ENCODE measurements around the gene PI4KA. TPM values are rescaled to one million over a fixed set of nuclear protein-coding genes. Genes with fewer than 3 reads are reported as not detected.
A peak's percentile ranks its signal among the peaks of the same experiment; 100 is the strongest.

Gene PI4KA
- total RNA-seq, 1 donor from 2014 or later: 38.4 TPM

- intact Hi-C loops (cut with DNase I): no loop called here
- DNase-seq (no peak), ATAC-seq (ENCODE audit: poor library complexity) (no peak)
Measured at GRCh38 chr22:20804650-20805049, 54.0 kb downstream of the PI4KA start.

GRCh38 chr22:20803696-20804324 is 54.8 kb downstream of the PI4KA start:
- DNase-seq (no peak), ATAC-seq (ENCODE audit: poor library complexity) (no peak)
- intact Hi-C loops (cut with DNase I): no loop called here

- intact Hi-C loops (cut with DNase I): no loop called here
- DNase-seq (no peak), ATAC-seq (ENCODE audit: poor library complexity) (no peak)
Measured at GRCh38 chr22:20802922-20803553, 55.6 kb downstream of the PI4KA start.

- DNase-seq: no peak
- no peak for ATAC-seq (ENCODE audit: poor library complexity)
- intact Hi-C loops (cut with DNase I): no loop called here
Measured at GRCh38 chr22:20802452-20802851, 56.2 kb downstream of the PI4KA start.

DNA sequence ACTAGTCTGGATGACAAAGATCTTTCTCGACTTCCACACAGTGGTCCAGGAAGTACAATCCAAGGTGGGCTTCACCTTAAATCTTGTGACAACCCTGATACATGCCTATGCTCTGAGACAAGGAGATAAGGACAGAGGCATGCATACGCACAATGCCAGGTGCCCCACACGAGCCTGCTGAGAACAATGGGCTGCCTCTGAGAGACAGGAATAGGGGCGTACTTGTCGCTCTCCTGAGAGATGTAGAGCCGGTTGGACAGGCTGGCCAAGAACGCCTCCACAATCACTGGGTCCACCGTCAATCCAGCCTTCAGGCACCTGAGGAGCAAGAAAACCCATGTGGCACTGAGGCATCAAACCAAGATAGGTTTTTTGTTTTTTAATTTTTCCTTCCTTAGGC is 59.2 kb downstream of the PI4KA start:
- intact Hi-C loops (cut with DNase I): no loop called here
- ATAC-seq (ENCODE audit: poor library complexity) (no peak), DNase-seq (no peak)

- ATAC-seq (ENCODE audit: poor library complexity): no peak
- no peak for DNase-seq
- intact Hi-C loops (cut with DNase I): no loop called here
Measured at GRCh38 chr22:20798974-20799373, 59.6 kb downstream of the PI4KA start.

GRCh38 chr22:20798218-20798617 is 60.4 kb downstream of the PI4KA start:
- DNase-seq: no peak
- intact Hi-C loops (cut with DNase I): no loop called here
- ATAC-seq (ENCODE audit: poor library complexity): no peak

DNA sequence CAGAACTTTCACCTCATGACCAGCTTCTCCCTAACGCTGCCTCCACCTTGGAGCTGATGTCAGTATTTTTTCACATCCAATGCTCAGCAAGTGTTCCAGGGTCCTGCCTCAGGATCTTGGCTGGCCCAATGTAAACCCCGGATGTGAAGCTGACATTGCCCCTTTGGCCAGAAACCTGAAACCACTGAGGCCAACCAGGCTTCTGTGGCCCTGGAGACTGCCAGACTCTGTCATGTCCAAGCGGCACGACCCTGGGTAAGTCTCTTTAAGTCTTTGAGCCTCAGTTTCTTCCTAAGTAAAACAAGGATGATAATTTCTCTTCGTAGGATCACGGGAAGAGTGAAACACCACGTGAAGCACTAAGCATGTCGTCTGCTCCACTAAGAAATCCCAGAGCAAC is 61.9 kb downstream of the PI4KA start:
- ATAC-seq (ENCODE audit: poor library complexity) (no peak), DNase-seq (no peak)
- intact Hi-C loops (cut with DNase I): no loop called here

DNA sequence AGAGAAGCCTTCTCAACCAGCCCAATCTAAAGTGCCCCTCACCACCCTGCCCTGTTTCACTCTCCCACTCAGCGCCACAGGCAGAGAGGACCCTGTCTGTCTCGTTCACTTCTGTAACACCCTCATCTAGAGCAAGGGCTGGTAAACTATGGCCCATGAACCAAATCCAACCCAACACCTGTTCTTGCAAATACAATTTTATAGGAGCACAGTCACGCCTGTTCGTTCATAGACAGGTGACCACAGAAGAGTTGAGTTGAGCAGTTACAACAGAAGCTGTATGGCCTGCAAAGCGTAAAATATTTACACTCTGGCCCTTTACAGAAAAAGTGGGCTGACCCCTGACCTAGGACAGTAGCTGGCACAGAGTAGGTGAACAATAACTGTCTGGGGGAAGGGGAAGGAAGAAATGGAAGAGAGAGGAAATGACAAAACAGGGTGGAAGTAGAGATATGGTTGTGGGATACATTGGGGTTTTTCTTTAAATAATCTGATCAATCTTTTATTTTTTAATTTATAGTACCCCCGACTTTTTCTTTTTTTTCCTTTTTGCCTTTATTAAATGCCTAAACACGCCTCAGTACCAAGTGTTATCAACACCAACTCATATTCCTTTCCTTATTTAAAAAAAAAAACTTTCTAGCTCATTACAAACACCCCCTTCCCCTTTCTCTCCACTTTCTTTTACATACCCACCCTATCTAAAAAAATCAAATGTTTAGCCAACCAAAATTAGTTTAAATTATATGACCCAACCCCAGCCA is 63.8 kb downstream of the PI4KA start:
- no peak for ATAC-seq (ENCODE audit: poor library complexity)
- DNase-seq: no peak

DNA sequence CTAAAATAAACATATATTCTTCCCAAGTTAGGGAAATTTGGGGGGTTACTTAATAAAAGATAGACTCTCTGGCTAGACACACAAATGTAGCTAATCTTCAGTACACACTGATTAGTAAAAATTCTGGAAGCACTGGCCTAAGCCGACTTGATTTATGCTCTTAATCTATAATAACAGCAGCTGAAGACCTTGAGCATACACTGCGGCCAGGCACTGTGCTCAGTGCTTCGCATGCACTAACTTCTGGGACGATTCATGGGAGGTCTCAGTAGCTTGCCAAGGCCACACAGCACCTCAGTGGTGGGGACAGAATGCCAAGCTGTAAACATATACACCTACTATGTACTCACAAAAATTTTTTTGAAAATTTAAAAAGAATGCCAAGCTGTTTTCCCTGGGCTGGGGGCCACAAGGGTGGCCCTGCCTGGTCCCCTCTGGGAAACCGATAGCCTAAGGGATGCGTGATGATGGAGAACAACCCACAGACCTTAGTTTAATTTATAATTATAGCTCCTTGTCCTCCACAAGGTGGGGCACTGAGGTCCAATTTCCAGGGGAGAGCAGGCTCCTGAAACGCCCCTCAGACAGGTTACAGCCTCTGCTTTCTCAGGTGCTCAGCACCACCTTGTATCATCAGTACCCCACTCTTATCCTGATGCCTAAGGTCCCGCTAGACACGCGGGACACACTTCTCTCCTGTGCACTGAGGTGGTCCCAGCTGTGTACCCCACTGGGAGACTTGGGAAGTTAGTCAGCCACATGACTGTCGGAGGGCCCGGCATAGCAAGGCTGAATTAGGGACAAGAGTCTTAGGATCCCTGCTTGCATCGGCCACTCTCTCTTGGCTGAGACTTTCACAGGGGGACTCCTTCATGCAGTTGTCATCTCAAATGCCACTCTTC is 64.6 kb downstream of the PI4KA start:
- ATAC-seq (ENCODE audit: poor library complexity) (no peak), DNase-seq (no peak)
- intact Hi-C loops (cut with DNase I): no loop called here

More for the DNA sequence above, 63.8 kb downstream of the PI4KA start:
- intact Hi-C loops (cut with DNase I): no loop called here

GRCh38 chr22:20792966-20793728 is 65.5 kb downstream of the PI4KA start:
- no peak for DNase-seq
- no peak for ATAC-seq (ENCODE audit: poor library complexity)
- intact Hi-C loops (cut with DNase I): no loop called here

- intact Hi-C loops (cut with DNase I): no loop called here
- no peak for DNase-seq
- ATAC-seq (ENCODE audit: poor library complexity): no peak
Measured at GRCh38 chr22:20792221-20792965, 66.2 kb downstream of the PI4KA start.

DNA sequence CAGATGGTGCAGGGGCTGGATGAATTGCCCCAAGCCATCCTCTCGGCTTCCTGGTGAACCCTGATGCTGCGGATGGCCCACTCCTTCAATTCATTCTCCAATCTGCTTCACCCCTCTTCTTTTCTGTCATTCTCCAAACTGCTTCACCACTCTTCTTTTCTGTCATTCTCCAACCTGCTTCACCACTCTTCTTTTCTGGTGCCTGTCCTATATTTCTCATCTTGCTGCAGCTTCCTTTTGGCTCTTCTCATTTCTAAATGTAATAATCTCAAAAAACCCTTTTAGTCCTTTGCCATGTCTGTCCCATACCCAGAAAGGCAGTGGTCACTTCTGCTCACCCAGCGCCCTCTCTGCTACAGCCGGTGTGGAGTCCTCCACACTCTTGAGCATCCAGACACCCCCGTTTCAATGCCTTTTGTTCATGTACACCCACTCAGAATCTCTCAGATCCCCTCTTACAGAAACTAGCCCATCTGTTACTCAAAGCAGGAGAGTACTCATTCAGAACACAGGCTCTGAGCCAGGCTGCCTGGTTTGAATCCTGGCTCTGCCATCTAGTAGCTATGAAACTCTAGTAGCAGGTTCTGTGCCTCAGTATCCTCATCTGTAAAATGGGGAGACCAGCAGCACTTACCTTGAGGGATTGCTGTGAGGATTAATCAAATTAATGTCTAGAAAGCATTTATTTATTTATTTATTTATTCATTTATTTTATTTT is 69.8 kb downstream of the PI4KA start:
- ATAC-seq (ENCODE audit: poor library complexity): no peak
- DNase-seq: no peak
- intact Hi-C loops (cut with DNase I): loop anchor here (10.0 kb wide), 1 partner anchor 46 kb away; no protein-coding TSS in a partner anchor

DNA sequence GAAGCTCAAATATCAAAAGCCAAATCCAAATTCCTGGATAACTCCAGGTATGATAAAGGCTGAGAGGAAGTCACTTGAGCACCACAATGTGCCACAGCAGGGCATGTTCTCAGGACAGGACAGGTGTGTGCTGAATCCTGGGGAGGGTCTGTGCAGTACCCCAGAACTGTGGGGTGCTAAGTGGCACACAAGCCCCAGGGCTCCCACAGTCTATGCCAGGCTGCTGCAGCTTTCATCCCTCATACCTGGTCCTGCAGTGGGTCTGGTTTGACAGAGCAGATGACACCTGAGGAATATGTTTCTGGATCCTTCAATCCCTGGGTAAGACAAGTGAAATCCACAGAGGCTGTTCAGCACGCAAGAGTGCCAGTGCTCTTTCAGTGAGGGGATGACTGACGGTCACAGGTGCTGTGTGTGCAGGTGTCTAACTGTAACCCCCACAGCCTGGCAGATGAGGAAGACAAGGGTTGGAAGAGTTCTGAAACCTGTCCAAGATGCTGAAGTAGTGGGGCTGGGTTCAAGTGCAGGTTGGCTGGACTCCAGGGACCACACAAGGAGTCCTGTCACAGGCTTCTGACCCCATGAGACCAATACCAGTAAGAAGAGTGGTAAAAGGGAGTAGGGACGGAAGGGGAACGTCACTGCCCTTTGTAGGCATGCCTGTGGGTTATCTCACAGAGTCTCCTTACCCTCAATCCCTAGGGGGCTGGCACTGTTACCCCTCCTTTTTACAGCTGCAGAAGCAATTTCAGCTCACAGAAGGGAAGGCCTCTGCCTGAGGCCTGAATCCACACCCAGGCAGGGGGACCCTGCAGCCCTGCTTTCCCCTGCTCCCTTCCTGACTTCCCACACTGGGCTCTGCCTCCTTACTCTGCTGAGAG is 70.6 kb downstream of the PI4KA start:
- intact Hi-C loops (cut with DNase I): loop anchor here (10.0 kb wide), 1 partner anchor 47 kb away; no protein-coding TSS in a partner anchor
- DNase-seq: no peak
- ATAC-seq (ENCODE audit: poor library complexity): no peak

DNA sequence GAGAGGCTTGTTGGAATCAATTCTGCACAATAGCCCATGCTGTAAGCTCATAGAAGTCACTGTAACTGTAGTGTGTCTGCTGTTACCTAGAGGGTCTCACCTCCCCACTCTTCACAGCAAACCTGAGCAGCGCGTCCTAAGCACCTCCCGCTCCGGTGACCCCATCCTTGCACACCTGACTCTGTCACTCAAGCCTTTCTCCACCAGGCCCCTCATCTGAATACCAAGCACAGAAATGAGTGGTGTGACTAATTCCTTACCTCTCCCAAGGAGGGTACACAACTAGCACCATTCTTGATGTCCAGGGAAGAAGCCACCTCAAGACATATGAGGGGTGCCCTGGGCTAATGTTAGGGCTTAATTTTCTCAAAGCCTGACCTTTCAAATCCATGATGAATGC is 71.4 kb downstream of the PI4KA start:
- intact Hi-C loops (cut with DNase I): loop anchor here (10.0 kb wide), 1 partner anchor 48 kb away; no protein-coding TSS in a partner anchor
- ATAC-seq (ENCODE audit: poor library complexity) (peak; percentile 8), DNase-seq (no peak)

DNA sequence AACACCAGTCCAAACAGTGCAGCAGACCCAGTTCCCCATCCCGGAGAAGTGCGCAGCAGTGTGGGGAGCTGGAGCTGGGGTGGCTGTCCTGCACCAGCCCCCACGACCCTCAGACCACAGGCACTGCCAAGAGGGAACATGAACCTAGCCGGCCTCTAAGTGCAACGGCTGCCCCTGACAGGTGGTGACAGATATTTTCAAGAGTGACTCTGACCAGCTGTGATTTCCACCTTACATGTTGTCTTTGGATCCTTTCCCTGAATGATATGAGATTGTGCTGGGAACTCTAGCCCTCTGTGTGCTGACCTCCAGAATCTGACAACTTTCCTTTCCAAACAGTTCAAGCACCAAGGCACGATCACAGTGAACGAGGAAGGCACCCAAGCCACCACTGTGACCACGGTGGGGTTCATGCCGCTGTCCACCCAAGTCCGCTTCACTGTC is 72.1 kb downstream of the PI4KA start:
- intact Hi-C loops (cut with DNase I): loop anchor here (10.0 kb wide), 1 partner anchor 48 kb away; no protein-coding TSS in a partner anchor

More for the DNA sequence above, 72.1 kb downstream of the PI4KA start:
- ATAC-seq (ENCODE audit: poor library complexity) (peak; percentile 88), DNase-seq (no peak)

Measured in Right ventricle myocardium superior (tissue), 1 donor.